ENCODE results near the gene FAT4. TPM values are rescaled to one million over a fixed set of nuclear protein-coding genes. Genes with fewer than 3 reads are reported as not detected.

FAT4 gene
- total RNA-seq, 2 experiments from 2014 or later: not detected

- intact Hi-C loops (cut with micrococcal nuclease): no loop called here
- no peaks in the 10 kb centered on the region for H3K4me1 Mint-ChIP-seq (ENCODE audit: low read depth)
Observed at GRCh38 chr4:125338814-125339213, 24.1 kb downstream of the FAT4 start.

GRCh38 chr4:125344198-125344597 lies 29.4 kb downstream of the FAT4 start:
- H3K4me1 Mint-ChIP-seq (ENCODE audit: low read depth): no peaks in the 10 kb centered on the region
- CTCF ChIA-PET: no interaction called here
- no peaks in the 10 kb centered on the region for H3K9me3 Mint-ChIP-seq
- H3K27me3 Mint-ChIP-seq: no peaks in the 10 kb centered on the region
- POLR2A ChIA-PET: no interaction called here
- H3K27ac Mint-ChIP-seq: no peak overlapping the region
- ATAC-seq (no peak), DNase-seq (no peak)
- intact Hi-C loops (cut with micrococcal nuclease): no loop called here
- no peak overlapping the region for H3K4me3 Mint-ChIP-seq
- H3K36me3 Mint-ChIP-seq (ENCODE audit: low read depth): no peaks in the 10 kb centered on the region
- TF ChIP-seq CTCF (IDR thresholded peaks at IDR 0.05): no peak

More at GRCh38 chr4:125338814-125339213, 24.1 kb downstream of the FAT4 start:
- ChIA-PET CTCF (no interaction called here), POLR2A (no interaction called here)
- ATAC-seq (no peak), DNase-seq (no peak)
- TF ChIP-seq CTCF (IDR thresholded peaks at IDR 0.05): no peak
- H3K36me3 Mint-ChIP-seq (ENCODE audit: low read depth): no peaks in the 10 kb centered on the region
- H3K27ac Mint-ChIP-seq: no peak overlapping the region
- H3K27me3 Mint-ChIP-seq: no peaks in the 10 kb centered on the region
- H3K4me3 Mint-ChIP-seq: no peak overlapping the region
- no peaks in the 10 kb centered on the region for H3K9me3 Mint-ChIP-seq

GRCh38 chr4:125346616-125347015 lies 31.9 kb downstream of the FAT4 start:
- DNase-seq (no peak), ATAC-seq (no peak)
- CTCF ChIA-PET: no interaction called here
- no peak overlapping the region for H3K27ac Mint-ChIP-seq
- H3K4me3 Mint-ChIP-seq: no peak overlapping the region
- no peak for TF ChIP-seq CTCF (IDR thresholded peaks at IDR 0.05)
- POLR2A ChIA-PET: no interaction called here
- intact Hi-C loops (cut with micrococcal nuclease): no loop called here
- H3K9me3 Mint-ChIP-seq: no peaks in the 10 kb centered on the region
- no peaks in the 10 kb centered on the region for H3K4me1 Mint-ChIP-seq (ENCODE audit: low read depth)
- H3K36me3 Mint-ChIP-seq (ENCODE audit: low read depth): no peaks in the 10 kb centered on the region
- H3K27me3 Mint-ChIP-seq: no peaks in the 10 kb centered on the region

GRCh38 chr4:125350470-125351135 lies 35.8 kb downstream of the FAT4 start:
- H3K27me3 Mint-ChIP-seq: no peaks in the 10 kb centered on the region
- CTCF ChIA-PET: no interaction called here
- DNase-seq (no peak), ATAC-seq (no peak)
- POLR2A ChIA-PET: no interaction called here
- intact Hi-C loops (cut with micrococcal nuclease): no loop called here
- H3K4me3 Mint-ChIP-seq: no peak overlapping the region
- H3K27ac Mint-ChIP-seq: no peak overlapping the region
- H3K4me1 Mint-ChIP-seq (ENCODE audit: low read depth): no peaks in the 10 kb centered on the region
- no peaks in the 10 kb centered on the region for H3K36me3 Mint-ChIP-seq (ENCODE audit: low read depth)
- TF ChIP-seq CTCF (IDR thresholded peaks at IDR 0.05): no peak
- H3K9me3 Mint-ChIP-seq: no peaks in the 10 kb centered on the region

GRCh38 chr4:125352521-125352920 lies 37.8 kb downstream of the FAT4 start:
- ATAC-seq (no peak), DNase-seq (no peak)
- ChIA-PET CTCF (no interaction called here), POLR2A (no interaction called here)
- Mint-ChIP-seq H3K4me1 (ENCODE audit: low read depth) (no peaks in the 10 kb centered on the region), H3K4me3 (no peak overlapping the region), H3K27me3 (no peaks in the 10 kb centered on the region), H3K9me3 (no peaks in the 10 kb centered on the region), H3K36me3 (ENCODE audit: low read depth) (no peaks in the 10 kb centered on the region), H3K27ac (no peak overlapping the region)
- no peak for TF ChIP-seq CTCF (IDR thresholded peaks at IDR 0.05)
- intact Hi-C loops (cut with micrococcal nuclease): no loop called here

Data from activated CD8-positive, alpha-beta T cell treated with anti-CD3 and anti-CD28 coated beads for 36 hours (primary cell).